ENCODE data around the gene RBX1. TPM values are rescaled to one million over a fixed set of nuclear protein-coding genes. Genes with fewer than 3 reads are reported as not detected.

RBX1 gene
- total and polyA plus RNA-seq, 2 of the 8 experiments (the other 6 are each of a cell fraction or from before 2014, with no cell fraction given), result 76.5 to 119 TPM

- peak overlapping the region; percentile 94 for H4K91ac ChIP-seq (replicated peaks; ENCODE audit: insufficient read length, low read length)
- peak overlapping the region; percentile 35 to 79 (median 53) for H3K4me3 ChIP-seq (ENCODE audit: extremely low read depth in 1 of 4, insufficient read depth in 2 of 4, low read depth in 3 of 4, low read length in 4 of 4)
- peaks cover 0 to 11% (median 5%) of the 10 kb centered on the region in 4 experiments; a peak in 6 of 7 replicates for H3K4me1 ChIP-seq (replicated peaks in 1 of 4; ENCODE audit: control insufficient read depth in 3 of 4, insufficient read depth in 4 of 4, low read length in 3 of 4)
- H3K36me3 ChIP-seq (ENCODE audit: control insufficient read depth in 2 of 4, insufficient read depth in 4 of 4, low read length in 3 of 4), result no peaks in the 10 kb centered on the region; a peak in 1 of 8 replicates
- H3K9me3 ChIP-seq (ENCODE audit: insufficient read depth in 2 of 2, low read depth in 1 of 2, low read length in 1 of 2), result no peaks in the 10 kb centered on the region
- H3K4me2 ChIP-seq (ENCODE audit: insufficient read depth in 1 of 2, low read depth in 2 of 2, low read length in 2 of 2), result peak overlapping the region; percentile 67 to 88
- H3K27me3 ChIP-seq (replicated peaks in 1 of 4; ENCODE audit: control insufficient read depth in 3 of 4, extremely low read depth in 1 of 4, insufficient read depth in 3 of 4, low read length in 3 of 4), result peaks cover 0 to 2% (median 0%) of the 10 kb centered on the region in 4 experiments; a peak in 2 of 7 replicates
- H2BK15ac ChIP-seq (ENCODE audit: low read length), result 0 out of 2 replicates have a peak overlapping the region, but pooled peaks have one; percentile 72
- H3K9ac ChIP-seq (replicated peaks in 1 of 4; ENCODE audit: extremely low read depth in 1 of 4, low read depth in 3 of 4, low read length in 3 of 4), result peak overlapping the region; percentile 14 to 85 (median 74); a peak in 6 of 7 replicates
- H2AFZ ChIP-seq (ENCODE audit: low read length), result 0 out of 2 replicates have a peak overlapping the region, but pooled peaks have one; percentile 67
- no peaks in the 10 kb centered on the region for H4K20me1 ChIP-seq (replicated peaks in 1 of 2; ENCODE audit: control insufficient read depth in 1 of 2, insufficient read depth in 2 of 2, low read length in 2 of 2)
- H2BK20ac ChIP-seq (ENCODE audit: low read length), result no peak overlapping the region
- H3K14ac ChIP-seq (ENCODE audit: insufficient read length), result no peak overlapping the region
- peak overlapping the region; percentile 99 for H4K8ac ChIP-seq (ENCODE audit: extremely low read depth, insufficient read depth, low read length)
- peak overlapping the region; percentile 90 for H2BK12ac ChIP-seq (ENCODE audit: low read depth, low read length)
- peak overlapping the region; percentile 92 for H4K5ac ChIP-seq (ENCODE audit: insufficient read length, low read depth, low read length)
- DNase-seq (ENCODE audit: low read depth in 1 of 2, low spot score in 2 of 2), result peak in 1 of 2 experiments; percentile 59
- H3K4ac ChIP-seq (replicated peaks; ENCODE audit: insufficient read length, low read depth, low read length), result peak overlapping the region; percentile 74
- peak overlapping the region; percentile 97 for H3K18ac ChIP-seq (ENCODE audit: extremely low read depth, low read length)
- no peak for FAIRE-seq
- H3K79me2 ChIP-seq (ENCODE audit: control insufficient read depth in 1 of 2, insufficient read depth in 2 of 2, low read length in 2 of 2), result no peaks in the 10 kb centered on the region
- H3K23me2 ChIP-seq (ENCODE audit: low read depth, low read length), result peaks cover 6% of the 10 kb centered on the region; the same call in 1 of the 2 replicates
- peak overlapping the region; percentile 52 for H3K56ac ChIP-seq (replicated peaks; ENCODE audit: insufficient read length, low read depth, low read length)
- peak overlapping the region; percentile 95 for H3K27ac ChIP-seq (ENCODE audit: low read depth, low read length)
- no peaks in the 10 kb centered on the region for H3K79me1 ChIP-seq (ENCODE audit: low read depth, low read length)
- ChIA-PET POLR2A (ENCODE audit: partially characterized antibody) (interaction anchor here (0.6 to 4.8 kb wide), 28 partner anchors 9 to 362 kb away, joined by 3 to 59 read pairs (median 7); partner anchors contain the start of genes EP300, RANGAP1 and RBX1), CTCF (ENCODE audit: partially characterized antibody) (interaction anchor here (0.7 to 1.3 kb wide), 2 partner anchors 28 to 99 kb away, joined by 3 to 4 read pairs; no protein-coding TSS in a partner anchor)
- no peak overlapping the region for H2BK120ac ChIP-seq (replicated peaks; ENCODE audit: low read depth, low read length)
- peak overlapping the region; percentile 92 for H2BK5ac ChIP-seq (ENCODE audit: low read depth, low read length)
- 42% methylated on average over 19 of the region's 19 CpGs; no CpG with 5 or more reads in 1 of the 2 experiments for WGBS, 2 experiments (ENCODE audit: extremely low coverage in 1 of 2, insufficient coverage in 1 of 2, insufficient read length in 1 of 2, insufficient replicate concordance in 2 of 2, low coverage in 1 of 2, low lambda C conversion rate in 2 of 2, missing lambda C conversion rate in 1 of 2)
- H3K23ac ChIP-seq (ENCODE audit: insufficient read length), result no peak overlapping the region
- peak overlapping the region; percentile 82; the same call in 1 of the 2 replicates for H2AK5ac ChIP-seq (ENCODE audit: low read depth, low read length)
- TF ChIP-seq TAF1 (IDR thresholded peaks at IDR 0.05; ENCODE audit: low read depth, low read length) (no peak; the same call in 1 of the 2 replicates), NRF1 (IDR thresholded peaks at IDR 0.05; ENCODE audit: low read depth, low read length) (no peak), SP2 (IDR thresholded peaks at IDR 0.05; ENCODE audit: low read length) (no peak), RFX5 (IDR thresholded peaks at IDR 0.05; ENCODE audit: borderline replicate concordance, low read depth, low read length) (no peak), MAX (IDR thresholded peaks at IDR 0.05) (peak; percentile 38; the same call in 1 of the 2 replicates), TEAD4 (IDR thresholded peaks at IDR 0.05; ENCODE audit: low read depth, low read length) (no peak), CHD1 (IDR thresholded peaks at IDR 0.05; ENCODE audit: low read depth, low read length) (no peak), RNF2 (IDR thresholded peaks at IDR 0.05; ENCODE audit: borderline replicate concordance, low read depth, low read length, missing control alignments, poor library complexity, severe bottlenecking) (no peak), KDM1A (IDR thresholded peaks at IDR 0.05; ENCODE audit: borderline replicate concordance, low read length) (no peak)
Observed at GRCh38 chr22:41021061-41021612, 70.0 kb downstream of the RBX1 start.
